SK-N-SH treated with all-trans-retinoic acid at 6 μM for 48 hours (cell line): ENCODE data around the gene SLC30A2.

Experiments
- BACH2 ChIP-seq: fragments of 250-450 bp; sonication (Bioruptor Pico); IDR thresholded peaks from 2 replicates; pipeline ENCODE4 v1.9.0; 2021; ENCODE audit warnings: mild to moderate bottlenecking, borderline replicate concordance
- CSDC2 ChIP-seq: fragments of 250-450 bp; sonication (Bioruptor Pico); IDR thresholded peaks from 2 replicates; pipeline ENCODE4 v1.5.0; 2020; ENCODE audit warnings: mild to moderate bottlenecking, moderate library complexity
- CSRNP3 ChIP-seq: fragments of 250-450 bp; sonication (Bioruptor Pico); IDR thresholded peaks from 2 replicates; pipeline ENCODE4 v1.5.1; 2021; ENCODE audit warnings: mild to moderate bottlenecking, moderate library complexity
- ESRRG ChIP-seq: fragments of 250-450 bp; sonication (Bioruptor Pico); IDR thresholded peaks from 2 replicates; pipeline ENCODE4 v1.6.1; 2021; ENCODE audit warnings: mild to moderate bottlenecking
- GLIS3 ChIP-seq: fragments of 250-450 bp; sonication (Bioruptor Pico); IDR thresholded peaks from 2 replicates; pipeline ENCODE4 v1.5.0; 2020; ENCODE audit warnings: mild to moderate bottlenecking, moderate library complexity
- OSR1 ChIP-seq: fragments of 250-450 bp; sonication (Bioruptor Pico); IDR thresholded peaks from 2 replicates; pipeline ENCODE4 v1.8.0; 2022; ENCODE audit warnings: moderate library complexity, mild to moderate bottlenecking, inconsistent platforms
- PATZ1 ChIP-seq: fragments of 250-450 bp; sonication (Bioruptor Pico); IDR thresholded peaks from 2 replicates; pipeline ENCODE4 v1.8.0; 2020; ENCODE audit warnings: mild to moderate bottlenecking, moderate library complexity, borderline replicate concordance
- PPARA ChIP-seq: fragments of 250-450 bp; sonication (Bioruptor Pico); IDR thresholded peaks from 2 replicates; pipeline ENCODE4 v1.5.0; 2020; ENCODE audit warnings: mild to moderate bottlenecking, borderline replicate concordance
- RARB ChIP-seq: fragments of 250-450 bp; sonication (Bioruptor Pico); IDR thresholded peaks from 2 replicates; pipeline ENCODE4 v1.8.0; 2021; ENCODE audit warnings: mild to moderate bottlenecking, moderate library complexity
- TCF4 ChIP-seq: fragments of 250-450 bp; sonication (Bioruptor Pico); IDR thresholded peaks from 2 replicates; pipeline ENCODE4 v1.8.0; 2021; ENCODE audit warnings: mild to moderate bottlenecking, moderate library complexity, borderline replicate concordance
- TOX ChIP-seq: fragments of 250-450 bp; sonication (Bioruptor Pico); IDR thresholded peaks from 2 replicates; pipeline ENCODE4 v1.8.0; 2021; ENCODE audit warnings: mild to moderate bottlenecking, moderate library complexity, borderline replicate concordance
- ZC3H10 ChIP-seq: fragments of 250-450 bp; sonication (Bioruptor Pico); IDR thresholded peaks from 2 replicates; pipeline ENCODE4 v1.5.1; 2021; ENCODE audit warnings: mild to moderate bottlenecking, moderate library complexity
- ZFP3 ChIP-seq: fragments of 250-450 bp; sonication (Bioruptor Pico); IDR thresholded peaks from 2 replicates; pipeline ENCODE4 v1.5.0; 2020; ENCODE audit warnings: mild to moderate bottlenecking, moderate library complexity
- TF ChIP-seq, protein P1 (sequence below): fragments of 250-450 bp; sonication (Bioruptor Pico); IDR thresholded peaks from 2 replicates; pipeline ENCODE4 v1.5.1; 2020; ENCODE audit warnings: low read depth, mild to moderate bottlenecking, moderate library complexity

GRCh38 chr1:26038904-26039303, 7.0 kb downstream of the SLC30A2 start:
- TF ChIP-seq CSRNP3 (no peak), BACH2 (CRISPR knock-in tag) (no peak), PATZ1 (CRISPR knock-in tag) (no peak), OSR1 (CRISPR knock-in tag) (no peak), TCF4 (CRISPR knock-in tag) (no peak), ZFP3 (CRISPR knock-in tag) (no peak), ESRRG (CRISPR knock-in tag) (no peak), TOX (no peak), PPARA (CRISPR knock-in tag) (no peak), GLIS3 (CRISPR knock-in tag) (no peak), RARB (CRISPR knock-in tag) (no peak), ZC3H10 (CRISPR knock-in tag) (no peak), CSDC2 (CRISPR knock-in tag) (no peak)
- TF ChIP-seq, protein P1, sequence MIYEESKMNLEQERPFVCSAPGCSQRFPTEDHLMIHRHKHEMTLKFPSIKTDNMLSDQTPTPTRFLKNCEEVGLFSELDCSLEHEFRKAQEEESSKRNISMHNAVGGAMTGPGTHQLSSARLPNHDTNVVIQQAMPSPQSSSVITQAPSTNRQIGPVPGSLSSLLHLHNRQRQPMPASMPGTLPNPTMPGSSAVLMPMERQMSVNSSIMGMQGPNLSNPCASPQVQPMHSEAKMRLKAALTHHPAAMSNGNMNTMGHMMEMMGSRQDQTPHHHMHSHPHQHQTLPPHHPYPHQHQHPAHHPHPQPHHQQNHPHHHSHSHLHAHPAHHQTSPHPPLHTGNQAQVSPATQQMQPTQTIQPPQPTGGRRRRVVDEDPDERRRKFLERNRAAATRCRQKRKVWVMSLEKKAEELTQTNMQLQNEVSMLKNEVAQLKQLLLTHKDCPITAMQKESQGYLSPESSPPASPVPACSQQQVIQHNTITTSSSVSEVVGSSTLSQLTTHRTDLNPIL (CRISPR knock-in tag) = no peak
